SH-SY5Y (cell line): ENCODE measurements around the gene NCKIPSD.

ENCODE experiments used
- GATA2 ChIP-seq: IDR thresholded peaks from 2 replicates; pipeline ENCODE4 v1.6.1; 2011; ENCODE audit warnings: mild to moderate bottlenecking, low read depth, low read length
- GATA3 ChIP-seq: IDR thresholded peaks from 2 replicates; pipeline ENCODE4 v1.6.1; 2011; ENCODE audit warnings: low read depth, mild to moderate bottlenecking, low read length, moderate library complexity

- TF ChIP-seq GATA2, result no peak
- TF ChIP-seq GATA3, result no peak
Measured at GRCh38 chr3:48709051-48709461, 23.3 kb upstream of the NCKIPSD start.
